ENCODE results near the gene KATNIP.

Gene KATNIP

DNA sequence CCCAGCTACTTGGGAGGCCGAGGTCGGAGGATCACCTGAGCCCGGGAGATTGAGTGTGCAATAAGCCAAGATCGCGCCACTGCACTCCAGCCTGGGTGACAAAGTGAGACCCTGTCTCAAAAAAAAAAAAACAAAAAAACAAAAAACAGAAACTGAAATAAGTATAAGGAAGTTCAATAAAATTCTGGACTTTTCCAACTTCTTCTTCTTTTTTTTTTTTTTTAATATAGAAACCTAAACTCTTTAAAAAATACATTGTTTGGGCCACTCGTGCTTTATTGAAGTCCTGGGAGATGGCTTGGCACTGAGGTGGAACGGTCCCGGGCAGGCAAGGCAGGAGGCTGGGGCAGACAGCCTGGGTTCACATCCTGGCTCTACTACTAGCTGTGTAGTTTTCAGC is 36.8 kb downstream of the KATNIP start:
- DNase-seq, result no peak

GRCh38 chr16:27588057-27588456 is 38.1 kb downstream of the KATNIP start:
- no peak for DNase-seq

DNA sequence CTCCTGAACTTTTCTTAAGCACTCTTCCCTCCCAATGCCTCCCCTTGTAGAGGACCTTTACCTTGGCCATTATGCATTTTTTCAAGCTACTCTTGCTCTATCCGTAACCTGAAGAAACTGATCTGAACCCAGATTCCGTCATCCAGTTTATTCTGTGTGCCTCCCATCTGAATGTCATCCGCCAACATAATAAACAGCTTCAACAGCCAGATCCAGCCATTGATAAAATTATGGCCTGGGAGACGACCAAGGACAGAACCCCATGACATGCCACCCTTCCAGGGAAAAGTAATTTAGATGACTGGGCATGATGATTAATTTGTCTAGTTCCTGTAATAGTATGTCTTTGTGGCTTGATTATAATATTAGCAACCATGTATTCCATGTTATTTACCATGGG is 41.9 kb downstream of the KATNIP start:
- no peak for DNase-seq

DNA sequence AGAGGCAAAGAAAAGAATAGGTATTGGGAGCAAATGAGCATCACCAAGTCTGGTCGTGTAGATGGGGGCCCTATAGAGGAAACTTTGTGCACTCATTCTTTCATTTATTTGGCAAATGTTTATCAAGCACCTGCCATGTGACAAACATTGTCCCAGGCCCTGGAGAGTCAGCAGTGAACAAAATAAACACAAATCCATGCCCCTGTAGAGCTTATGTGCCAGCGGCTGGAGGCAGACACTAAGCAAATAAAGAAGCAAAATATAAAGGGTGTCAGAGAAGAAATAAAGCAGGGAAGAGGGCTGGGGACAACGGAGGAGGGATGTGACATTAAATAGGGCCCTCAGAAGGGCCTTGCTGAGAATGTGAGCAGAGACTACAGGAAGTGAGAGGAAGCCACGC is 45.5 kb downstream of the KATNIP start:
- no peak for DNase-seq

GRCh38 chr16:27595993-27596392 is 46.0 kb downstream of the KATNIP start:
- no peak for DNase-seq

DNA sequence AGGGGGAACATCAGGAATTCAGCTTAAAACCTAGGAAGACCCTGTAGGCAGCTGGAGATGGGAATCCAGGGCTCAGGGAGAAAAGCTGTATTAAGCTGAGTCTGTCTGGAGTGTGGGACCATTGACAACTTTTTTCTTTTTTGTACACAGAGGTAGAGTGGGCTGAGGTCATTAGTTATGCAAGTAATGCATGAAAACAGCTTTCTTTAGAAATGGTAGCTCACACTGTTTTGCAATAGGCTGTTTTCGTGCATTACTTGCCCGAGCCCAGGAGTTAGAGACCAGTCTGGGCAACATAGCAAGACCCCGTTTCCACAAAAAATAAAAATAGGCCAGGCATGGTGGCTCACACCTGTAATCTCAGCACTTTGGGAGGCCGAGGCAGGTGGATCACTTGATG is 46.5 kb downstream of the KATNIP start:
- DNase-seq, result no peak

GRCh38 chr16:27597361-27597760 is 47.4 kb downstream of the KATNIP start:
- no peak for DNase-seq

DNA sequence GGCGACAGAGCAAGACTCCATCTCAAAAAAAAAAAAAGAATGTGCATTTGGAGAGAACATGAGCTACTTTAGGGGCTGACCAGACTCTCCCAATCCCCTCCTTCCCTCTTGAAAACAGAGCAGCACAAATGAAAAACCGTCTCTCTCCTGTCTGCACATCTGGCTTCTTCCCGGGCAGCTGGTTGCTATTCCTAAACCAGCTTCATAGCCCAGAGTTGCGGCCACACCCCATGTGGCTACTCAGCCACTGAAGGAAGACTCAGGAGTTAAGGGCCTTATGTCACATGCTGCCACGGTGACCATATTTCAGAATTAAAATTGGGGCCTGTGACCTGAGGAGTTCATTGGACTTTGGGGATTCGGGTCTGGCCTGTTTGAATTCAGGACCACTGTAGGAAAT is 48.3 kb downstream of the KATNIP start:
- no peak for DNase-seq

- no peak for DNase-seq
Observed at GRCh38 chr16:27598931-27599565, 49.1 kb downstream of the KATNIP start.

DNA sequence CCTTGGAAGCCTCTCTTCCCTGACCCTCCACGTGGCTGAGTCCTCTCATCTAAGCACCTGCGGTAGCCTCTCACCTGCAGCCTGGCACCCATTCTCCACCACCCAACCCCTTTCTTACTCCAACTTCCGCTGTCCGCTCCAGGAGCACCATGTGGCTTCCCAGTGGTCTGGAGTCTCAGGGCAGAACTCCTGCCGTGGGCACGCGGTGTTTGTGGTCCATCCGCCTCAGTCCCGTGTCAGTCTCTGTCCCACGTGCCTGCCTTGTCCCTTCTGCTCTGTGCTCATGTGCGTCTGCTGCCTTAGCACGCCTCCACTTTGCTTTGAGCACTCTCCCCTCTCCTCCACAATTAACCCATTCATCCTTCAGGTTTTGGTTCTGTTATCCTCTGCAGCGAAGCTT is 49.7 kb downstream of the KATNIP start:
- DNase-seq, result no peak
